K562 (cell line): Measurements from ENCODE around the gene NUDT22. TPM values are rescaled to one million over a fixed set of nuclear protein-coding genes. Genes with fewer than 3 reads are reported as not detected.
A peak's percentile ranks its signal among the peaks of the same experiment; 100 is the strongest.

ENCODE experiments used
- ASH1L ChIP-seq: fragments of 450-650 bp; IDR thresholded peaks from 2 replicates; pipeline ENCODE4 v1.6.1; 2018; ENCODE audit warnings: borderline replicate concordance, mild to moderate bottlenecking, low read depth; ENCODE audit not compliant: partially characterized antibody
- BRCA1 ChIP-seq, 2 experiments: fragments of 450-650 bp in 1 of 2; sonication (generic) in 1 of 2; formaldehyde crosslinking in 1 of 2; IDR thresholded peaks; 2 replicates each; pipeline versions ENCODE4 v1.5.0 to v1.6.1; 2017 to 2020; ENCODE audit warnings: mild to moderate bottlenecking in 1 of 2, missing genetic modification reagents in 1 of 2
- BRF1 ChIP-seq: IDR thresholded peaks from 3 replicates; pipeline ENCODE4 v1.6.1; 2011; ENCODE audit warnings: borderline replicate concordance, mild to moderate bottlenecking; ENCODE audit not compliant: insufficient read length; ENCODE audit errors: extremely low read depth
- DPF2 ChIP-seq: fragments of 450-650 bp; IDR thresholded peaks from 2 replicates; pipeline ENCODE4 v1.6.1; 2016
- ELF1 ChIP-seq: fragments of 200-800 bp; sonication (Bioruptor generic); IDR thresholded peaks from 2 replicates; pipeline ENCODE4 v1.6.1; 2016; ENCODE audit warnings: missing genetic modification characterization, missing compliant biosample characterization
- ETV1 ChIP-seq: fragments of 450-650 bp; conservative IDR thresholded peaks from 2 replicates; pipeline ENCODE4 v1.6.1; 2016; ENCODE audit warnings: missing genetic modification characterization, control low read depth, low read depth, missing compliant biosample characterization
- HSF4 ChIP-seq: fragments of 250-450 bp; sonication (Bioruptor Pico); IDR thresholded peaks from 2 replicates; pipeline ENCODE4 v2.1.2; 2022; ENCODE audit warnings: mild to moderate bottlenecking, moderate library complexity, borderline replicate concordance
- MCM7 ChIP-seq, 2 experiments: fragments of 450-650 bp; IDR thresholded peaks; 2 replicates each; pipeline ENCODE4 v1.6.1; 2016 to 2018
- MECOM ChIP-seq: fragments of 250-450 bp; sonication (Bioruptor Pico); IDR thresholded peaks from 2 replicates; pipeline ENCODE4 v1.8.0; 2022; ENCODE audit warnings: inconsistent platforms
- MTA1 ChIP-seq: fragments of 450-650 bp; IDR thresholded peaks from 2 replicates; pipeline ENCODE4 v1.6.1; 2017; ENCODE audit warnings: borderline replicate concordance
- NFRKB ChIP-seq: fragments of 450-650 bp; IDR thresholded peaks from 2 replicates; pipeline ENCODE4 v1.6.1; 2016; ENCODE audit warnings: low read depth
- NR2C1 ChIP-seq, 2 experiments: fragments of 450-650 bp; IDR thresholded peaks; 2 replicates each; pipeline ENCODE4 v1.6.1; 2017; ENCODE audit warnings: mild to moderate bottlenecking in 2 of 2, antibody characterized with exemption in 1 of 2, inconsistent platforms in 1 of 2, missing compliant biosample characterization in 1 of 2, missing genetic modification characterization in 1 of 2
- NR2C2 ChIP-seq, 2 experiments: fragments of 200-800 bp in 1 of 2; sonication (Bioruptor generic) in 1 of 2; sonication (generic) in 1 of 2; formaldehyde crosslinking in 1 of 2; IDR thresholded peaks; 2 replicates each; pipeline versions ENCODE4 v1.6.1 to v1.8.0; 2016 to 2022; ENCODE audit warnings: mild to moderate bottlenecking in 1 of 2, missing compliant biosample characterization in 1 of 2, missing genetic modification characterization in 1 of 2, missing genetic modification reagents in 1 of 2
- NR3C1 ChIP-seq: sonication (generic); formaldehyde crosslinking; IDR thresholded peaks from 2 replicates; pipeline ENCODE4 v1.8.1; 2022; ENCODE audit warnings: missing genetic modification reagents
- PHB ChIP-seq: fragments of 250-450 bp; sonication (Bioruptor Pico); IDR thresholded peaks from 2 replicates; pipeline ENCODE4 v1.5.0; 2021
- PURB ChIP-seq: sonication (generic); formaldehyde crosslinking; IDR thresholded peaks from 2 replicates; pipeline ENCODE4 v1.9.0; 2021; ENCODE audit warnings: low read depth, mild to moderate bottlenecking, missing genetic modification reagents
- RBM14 ChIP-seq: fragments of 200-400 bp; formaldehyde crosslinking; IDR thresholded peaks from 2 replicates; pipeline ENCODE4 v1.6.1; 2018; ENCODE audit warnings: low read depth, mild to moderate bottlenecking, low read length, moderate library complexity, borderline replicate concordance; ENCODE audit not compliant: insufficient read depth
- RBM25 ChIP-seq: fragments of 200-400 bp; formaldehyde crosslinking; IDR thresholded peaks from 2 replicates; pipeline ENCODE4 v1.6.1; 2018; ENCODE audit warnings: low read length, low read depth, moderate library complexity; ENCODE audit not compliant: severe bottlenecking
- SIN3A ChIP-seq, 2 experiments: fragments of 150-350 bp in 1 of 2; IDR thresholded peaks; 2 replicates each; pipeline ENCODE4 v1.6.1; 2011 to 2016; ENCODE audit warnings: borderline replicate concordance in 2 of 2, low read depth in 2 of 2, low read length in 2 of 2, mild to moderate bottlenecking in 2 of 2, moderate library complexity in 2 of 2; ENCODE audit not compliant: control insufficient read depth in 1 of 2
- SREBF2 ChIP-seq: sonication (generic); formaldehyde crosslinking; IDR thresholded peaks from 2 replicates; pipeline ENCODE4 v1.4.0; 2020; ENCODE audit warnings: mild to moderate bottlenecking, missing genetic modification reagents
- TFAM ChIP-seq: fragments of 250-450 bp; sonication (Bioruptor Pico); conservative IDR thresholded peaks from 2 replicates; pipeline ENCODE4 v1.5.0; 2021; ENCODE audit warnings: mild to moderate bottlenecking, moderate library complexity
- ZBTB26 ChIP-seq: fragments of 450-650 bp; formaldehyde crosslinking; IDR thresholded peaks from 2 replicates; pipeline ENCODE4 v1.4.0; 2022; ENCODE audit warnings: missing genetic modification characterization
- ZFP1 ChIP-seq: fragments of 450-650 bp; formaldehyde crosslinking; IDR thresholded peaks from 2 replicates; pipeline ENCODE4 v1.4.0; 2020; ENCODE audit warnings: mild to moderate bottlenecking, mixed read lengths
- ZNF212 ChIP-seq: fragments of 450-650 bp; formaldehyde crosslinking; IDR thresholded peaks from 2 replicates; pipeline ENCODE4 v1.4.0; 2020; ENCODE audit warnings: mild to moderate bottlenecking
- ZNF384 ChIP-seq: IDR thresholded peaks from 2 replicates; pipeline ENCODE4 v1.6.1; 2012; ENCODE audit warnings: low read depth, low read length, improper control_type of control experiment
- ZNF695 ChIP-seq: fragments of 450-650 bp; formaldehyde crosslinking; IDR thresholded peaks from 2 replicates; pipeline ENCODE4 v1.4.0; 2020; ENCODE audit warnings: mild to moderate bottlenecking, moderate library complexity
- polyA plus RNA-seq, 8 experiments: library from polyadenylated mRNA; depleted of rRNA in 4 of 8; stranded (reverse) in 5 of 8; unstranded in 3 of 8; fragments of >200 nt; fragmentation: Nextera tagmentation in 2 of 8; fragmentation: Illumina TruSeq in 1 of 8; extraction: Ambion mirVana in 2 of 8; extraction: Trizol in 1 of 8; gene quantifications; 2 replicates each; pipeline versions ENCODE4 v1.2.1 to v1.2.3, GENCODE V29; 2011 to 2014; ENCODE audit warnings: inconsistent platforms in 1 of 8, missing spikeins in 1 of 8
- total RNA-seq, 7 experiments: library from RNA; depleted of rRNA in 6 of 7; stranded (reverse); fragments of >200 nt in 6 of 7; fragmentation: Illumina TruSeq in 2 of 7; extraction: Trizol in 2 of 7; gene quantifications; 2 replicates each; pipeline versions ENCODE4 v1.2.1 to v1.2.3, GENCODE V29; 2011 to 2021; ENCODE audit warnings: low replicate concordance in 1 of 7
- TF ChIP-seq, protein P1 (sequence below): fragments of 450-650 bp; IDR thresholded peaks from 2 replicates; pipeline ENCODE4 v1.6.1; 2017; ENCODE audit warnings: antibody characterized with exemption

The NUDT22 gene
- total and polyA plus RNA-seq, 9 of the 15 experiments (the other 6 are each of a cell fraction or from before 2014, with no cell fraction given), result 6.3 to 92.6 (median 37.4) TPM

- TF ChIP-seq, protein P1, sequence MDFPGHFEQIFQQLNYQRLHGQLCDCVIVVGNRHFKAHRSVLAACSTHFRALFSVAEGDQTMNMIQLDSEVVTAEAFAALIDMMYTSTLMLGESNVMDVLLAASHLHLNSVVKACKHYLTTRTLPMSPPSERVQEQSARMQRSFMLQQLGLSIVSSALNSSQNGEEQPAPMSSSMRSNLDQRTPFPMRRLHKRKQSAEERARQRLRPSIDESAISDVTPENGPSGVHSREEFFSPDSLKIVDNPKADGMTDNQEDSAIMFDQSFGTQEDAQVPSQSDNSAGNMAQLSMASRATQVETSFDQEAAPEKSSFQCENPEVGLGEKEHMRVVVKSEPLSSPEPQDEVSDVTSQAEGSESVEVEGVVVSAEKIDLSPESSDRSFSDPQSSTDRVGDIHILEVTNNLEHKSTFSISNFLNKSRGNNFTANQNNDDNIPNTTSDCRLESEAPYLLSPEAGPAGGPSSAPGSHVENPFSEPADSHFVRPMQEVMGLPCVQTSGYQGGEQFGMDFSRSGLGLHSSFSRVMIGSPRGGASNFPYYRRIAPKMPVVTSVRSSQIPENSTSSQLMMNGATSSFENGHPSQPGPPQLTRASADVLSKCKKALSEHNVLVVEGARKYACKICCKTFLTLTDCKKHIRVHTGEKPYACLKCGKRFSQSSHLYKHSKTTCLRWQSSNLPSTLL, result no peak
- TF ChIP-seq ASH1L (peak; percentile 86), ZBTB26 (CRISPR knock-in tag) (0 out of 2 replicates have a peak, but pooled peaks have one; percentile 3), BRF1 (no peak), RBM14 (no peak), SREBF2 (CRISPR knock-in tag) (no peak), MECOM (CRISPR knock-in tag) (no peak), DPF2 (no peak), MCM7 (IDR thresholded peaks at IDR 0.05) (no peak), ELF1 (peak; percentile 100), ZNF212 (CRISPR knock-in tag) (no peak), NR2C1 (IDR thresholded peaks at IDR 0.05) (peak; percentile 100), NR2C1 (tag; IDR thresholded peaks at IDR 0.05) (peak; percentile 100), MTA1 (no peak), NR3C1 (CRISPR knock-in tag) (no peak), BRCA1 (IDR thresholded peaks at IDR 0.05) (no peak), BRCA1 (CRISPR knock-in tag; IDR thresholded peaks at IDR 0.05) (no peak), HSF4 (CRISPR knock-in tag) (no peak), RBM25 (no peak), PURB (CRISPR knock-in tag) (no peak), SIN3A (IDR thresholded peaks at IDR 0.05; ENCODE audit: borderline replicate concordance in 2 of 2, control insufficient read depth in 1 of 2, low read depth in 2 of 2, low read length in 2 of 2) (no peak; a peak in 2 of 4 replicates), ZNF384 (no peak), NFRKB (no peak; the same call in 1 of the 2 replicates), ZFP1 (CRISPR knock-in tag) (peak; percentile 29; the same call in 1 of the 2 replicates), ETV1 (tag) (peak; percentile 96), NR2C2 (CRISPR knock-in tag; IDR thresholded peaks at IDR 0.05) (peak; percentile 99), NR2C2 (tag; IDR thresholded peaks at IDR 0.05) (peak; percentile 99), TFAM (CRISPR knock-in tag) (no peak), ZNF695 (CRISPR knock-in tag) (no peak), PHB (peak; percentile 78)
These were observed 43.6 kb downstream of the NUDT22 start (continued) for GRCh38 chr11:64269540-64270220.
